ENCODE measurements around the gene MAD2L2.

- TF ChIP-seq, protein P1, sequence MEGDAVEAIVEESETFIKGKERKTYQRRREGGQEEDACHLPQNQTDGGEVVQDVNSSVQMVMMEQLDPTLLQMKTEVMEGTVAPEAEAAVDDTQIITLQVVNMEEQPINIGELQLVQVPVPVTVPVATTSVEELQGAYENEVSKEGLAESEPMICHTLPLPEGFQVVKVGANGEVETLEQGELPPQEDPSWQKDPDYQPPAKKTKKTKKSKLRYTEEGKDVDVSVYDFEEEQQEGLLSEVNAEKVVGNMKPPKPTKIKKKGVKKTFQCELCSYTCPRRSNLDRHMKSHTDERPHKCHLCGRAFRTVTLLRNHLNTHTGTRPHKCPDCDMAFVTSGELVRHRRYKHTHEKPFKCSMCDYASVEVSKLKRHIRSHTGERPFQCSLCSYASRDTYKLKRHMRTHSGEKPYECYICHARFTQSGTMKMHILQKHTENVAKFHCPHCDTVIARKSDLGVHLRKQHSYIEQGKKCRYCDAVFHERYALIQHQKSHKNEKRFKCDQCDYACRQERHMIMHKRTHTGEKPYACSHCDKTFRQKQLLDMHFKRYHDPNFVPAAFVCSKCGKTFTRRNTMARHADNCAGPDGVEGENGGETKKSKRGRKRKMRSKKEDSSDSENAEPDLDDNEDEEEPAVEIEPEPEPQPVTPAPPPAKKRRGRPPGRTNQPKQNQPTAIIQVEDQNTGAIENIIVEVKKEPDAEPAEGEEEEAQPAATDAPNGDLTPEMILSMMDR (IDR thresholded peaks at IDR 0.05) = no peak
- TF ChIP-seq, protein P2, sequence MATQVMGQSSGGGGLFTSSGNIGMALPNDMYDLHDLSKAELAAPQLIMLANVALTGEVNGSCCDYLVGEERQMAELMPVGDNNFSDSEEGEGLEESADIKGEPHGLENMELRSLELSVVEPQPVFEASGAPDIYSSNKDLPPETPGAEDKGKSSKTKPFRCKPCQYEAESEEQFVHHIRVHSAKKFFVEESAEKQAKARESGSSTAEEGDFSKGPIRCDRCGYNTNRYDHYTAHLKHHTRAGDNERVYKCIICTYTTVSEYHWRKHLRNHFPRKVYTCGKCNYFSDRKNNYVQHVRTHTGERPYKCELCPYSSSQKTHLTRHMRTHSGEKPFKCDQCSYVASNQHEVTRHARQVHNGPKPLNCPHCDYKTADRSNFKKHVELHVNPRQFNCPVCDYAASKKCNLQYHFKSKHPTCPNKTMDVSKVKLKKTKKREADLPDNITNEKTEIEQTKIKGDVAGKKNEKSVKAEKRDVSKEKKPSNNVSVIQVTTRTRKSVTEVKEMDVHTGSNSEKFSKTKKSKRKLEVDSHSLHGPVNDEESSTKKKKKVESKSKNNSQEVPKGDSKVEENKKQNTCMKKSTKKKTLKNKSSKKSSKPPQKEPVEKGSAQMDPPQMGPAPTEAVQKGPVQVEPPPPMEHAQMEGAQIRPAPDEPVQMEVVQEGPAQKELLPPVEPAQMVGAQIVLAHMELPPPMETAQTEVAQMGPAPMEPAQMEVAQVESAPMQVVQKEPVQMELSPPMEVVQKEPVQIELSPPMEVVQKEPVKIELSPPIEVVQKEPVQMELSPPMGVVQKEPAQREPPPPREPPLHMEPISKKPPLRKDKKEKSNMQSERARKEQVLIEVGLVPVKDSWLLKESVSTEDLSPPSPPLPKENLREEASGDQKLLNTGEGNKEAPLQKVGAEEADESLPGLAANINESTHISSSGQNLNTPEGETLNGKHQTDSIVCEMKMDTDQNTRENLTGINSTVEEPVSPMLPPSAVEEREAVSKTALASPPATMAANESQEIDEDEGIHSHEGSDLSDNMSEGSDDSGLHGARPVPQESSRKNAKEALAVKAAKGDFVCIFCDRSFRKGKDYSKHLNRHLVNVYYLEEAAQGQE (IDR thresholded peaks at IDR 0.05; ENCODE audit: insufficient read depth in 1 of 2, low read depth in 2 of 2, low read length in 1 of 2) = no peak
- TF ChIP-seq POLR2AphosphoS5 (IDR thresholded peaks at IDR 0.05; ENCODE audit: low read depth, low read length) = no peak
Measured at GRCh38 chr1:11658542-11658941, 22.4 kb downstream of the MAD2L2 start.

Data from Panc1 (cell line).